GM12878 (cell line): ENCODE data around the gene KIRREL3.

Experiments
- BCL3 ChIP-seq: IDR thresholded peaks from 2 replicates; pipeline ENCODE4 v1.6.1; 2011; ENCODE audit warnings: borderline replicate concordance, low read depth, mild to moderate bottlenecking, moderate library complexity, low read length; ENCODE audit not compliant: insufficient read depth, poor library complexity, severe bottlenecking
- CTCF ChIP-seq, 3 experiments: IDR thresholded peaks in 2 of 3; conservative IDR thresholded peaks in 1 of 3; 2 replicates each; pipeline ENCODE4 v1.5.1; 2011; ENCODE audit warnings: low read depth in 3 of 3, low read length in 3 of 3, mild to moderate bottlenecking in 3 of 3, control low read depth in 2 of 3, moderate library complexity in 2 of 3, inconsistent platforms in 1 of 3, mixed read lengths in 1 of 3; ENCODE audit not compliant: control insufficient read depth in 2 of 3, insufficient read depth in 1 of 3; ENCODE audit errors: extremely low read depth in 1 of 3
- EZH2 ChIP-seq: IDR thresholded peaks from 2 replicates; pipeline ENCODE4 v1.6.1; 2012; ENCODE audit warnings: low read depth, mild to moderate bottlenecking, control low read depth, inconsistent platforms, low read length, borderline replicate concordance; ENCODE audit not compliant: control insufficient read depth
- POLR2AphosphoS5 ChIP-seq: IDR thresholded peaks from 2 replicates; pipeline ENCODE4 v1.6.1; 2011; ENCODE audit warnings: mild to moderate bottlenecking, low read length, inconsistent platforms
- RELA ChIP-seq: fragments of 450-650 bp; IDR thresholded peaks from 2 replicates; pipeline ENCODE4 v1.8.0; 2014; ENCODE audit warnings: borderline replicate concordance; ENCODE audit not compliant: partially characterized antibody
- SIN3A ChIP-seq: IDR thresholded peaks from 2 replicates; pipeline ENCODE4 v1.6.1; 2012; ENCODE audit warnings: low read depth, low read length, improper control_type of control experiment
- SMAD1 ChIP-seq: fragments of 450-650 bp; IDR thresholded peaks from 2 replicates; pipeline ENCODE4 v1.6.1; 2018; ENCODE audit warnings: mild to moderate bottlenecking, low read depth; ENCODE audit not compliant: partially characterized antibody
- SMC3 ChIP-seq: IDR thresholded peaks from 2 replicates; pipeline ENCODE4 v1.6.1; 2011; ENCODE audit warnings: low read length, improper control_type of control experiment, borderline replicate concordance
- SP1 ChIP-seq: IDR thresholded peaks from one replicate; pipeline ENCODE4 v1.6.1; 2011; ENCODE audit warnings: low read depth, low read length
- STAT1 ChIP-seq: fragments of 450-650 bp; conservative IDR thresholded peaks from 2 replicates; pipeline ENCODE4 v1.6.1; 2014; ENCODE audit warnings: antibody characterized with exemption, mild to moderate bottlenecking
- ZNF274 ChIP-seq: IDR thresholded peaks from one replicate; pipeline ENCODE4 v1.8.0; 2011; ENCODE audit not compliant: insufficient read length, insufficient read depth
- ZSCAN29 ChIP-seq: fragments of 450-650 bp; IDR thresholded peaks from 2 replicates; pipeline ENCODE4 v1.6.1; 2017; ENCODE audit warnings: mild to moderate bottlenecking, moderate library complexity

GRCh38 chr11:126968915-126969314 is 31.7 kb downstream of the KIRREL3 start:
- TF ChIP-seq SP1 (no peak), ZNF274 (no peak), CTCF (IDR thresholded peaks at IDR 0.05 in 2 of 3, conservative IDR thresholded peaks at IDR 0.05 in 1 of 3; ENCODE audit: control insufficient read depth in 2 of 3, extremely low read depth in 1 of 3, insufficient read depth in 1 of 3, low read depth in 3 of 3, low read length in 3 of 3) (no peak; a peak in 1 of 6 replicates), SMAD1 (no peak), STAT1 (no peak), POLR2AphosphoS5 (no peak), ZSCAN29 (no peak), RELA (no peak), BCL3 (no peak), EZH2 (no peak), SMC3 (no peak), SIN3A (no peak)
